Keratinocyte (primary cell): ENCODE data around the gene C14orf119. TPM values are rescaled to one million over a fixed set of nuclear protein-coding genes. Genes with fewer than 3 reads are reported as not detected.

ENCODE experiments used
- DNase-seq: peaks from one replicate; pipeline ENCODE4 v3.0.0-alpha.2; 2011; ENCODE audit warnings: low read depth, missing footprints, low spot score
- FAIRE-seq: peaks from 2 replicates; lab custom pipeline; 2011; peaks lifted over from hg19 to GRCh38; lab: Jason Lieb, UNC
- H2AFZ ChIP-seq: 2 replicates; pipeline ENCODE4 v1.6.0; 2012; ENCODE audit warnings: low read length, control low read depth, inconsistent platforms; ENCODE audit not compliant: control insufficient read depth
- H3K27ac ChIP-seq: 2 replicates; pipeline ENCODE4 v1.5.1; 2011; ENCODE audit warnings: low read length; ENCODE audit not compliant: control insufficient read depth, insufficient read depth
- H3K27me3 ChIP-seq: 3 replicates; pipeline ENCODE4 v1.6.0; 2011; ENCODE audit warnings: low read length; ENCODE audit not compliant: control insufficient read depth, insufficient read depth; ENCODE audit errors: extremely low read depth
- H3K36me3 ChIP-seq, 2 experiments: 2 replicates in 1 of 2; 3 replicates in 1 of 2; pipeline ENCODE4 v1.5.1; 2011; ENCODE audit warnings: low read length in 2 of 2, mild to moderate bottlenecking in 1 of 2; ENCODE audit not compliant: control insufficient read depth in 2 of 2, insufficient read depth in 2 of 2; ENCODE audit errors: extremely low read depth in 1 of 2
- H3K4me1 ChIP-seq: 3 replicates; pipeline ENCODE4 v1.5.1; 2011; ENCODE audit warnings: low read length; ENCODE audit not compliant: control insufficient read depth, insufficient read depth; ENCODE audit errors: extremely low read depth
- H3K4me2 ChIP-seq: 3 replicates; pipeline ENCODE4 v1.6.0; 2011; ENCODE audit warnings: low read depth, low read length; ENCODE audit not compliant: control insufficient read depth, insufficient read depth; ENCODE audit errors: extremely low read depth
- H3K4me3 ChIP-seq, 3 experiments: fragments of 200-600 bp in 1 of 3; sonication (generic) in 1 of 3; 2 replicates in 2 of 3; 3 replicates in 1 of 3; pipeline ENCODE4 v1.5.1; 2011 to 2016; ENCODE audit warnings: low read length in 3 of 3, mild to moderate bottlenecking in 3 of 3, control low read depth in 2 of 3, inconsistent platforms in 1 of 3, low read depth in 1 of 3, mixed read lengths in 1 of 3, mixed run types in 1 of 3, moderate library complexity in 1 of 3; ENCODE audit not compliant: control insufficient read depth in 2 of 3, insufficient read depth in 2 of 3; ENCODE audit errors: extremely low read depth in 1 of 3
- H3K79me2 ChIP-seq: 2 replicates; pipeline ENCODE4 v1.6.0; 2012; ENCODE audit warnings: low read length; ENCODE audit not compliant: control insufficient read depth, insufficient read depth
- H3K9ac ChIP-seq: 3 replicates; pipeline ENCODE4 v1.6.0; 2011; ENCODE audit warnings: low read length; ENCODE audit not compliant: control insufficient read depth, insufficient read depth; ENCODE audit errors: extremely low read depth
- H3K9me1 ChIP-seq: 3 replicates; pipeline ENCODE4 v1.6.0; 2011; ENCODE audit warnings: low read length; ENCODE audit not compliant: control insufficient read depth, insufficient read depth; ENCODE audit errors: extremely low read depth
- H3K9me3 ChIP-seq: 2 replicates; pipeline ENCODE4 v1.5.1; 2012; ENCODE audit warnings: low read depth, low read length; ENCODE audit not compliant: control insufficient read depth
- H4K20me1 ChIP-seq: 3 replicates; pipeline ENCODE4 v1.6.0; 2011; ENCODE audit warnings: low read length; ENCODE audit not compliant: control insufficient read depth, insufficient read depth; ENCODE audit errors: extremely low read depth
- CTCF ChIP-seq, 3 experiments: IDR thresholded peaks in 1 of 3; conservative IDR thresholded peaks in 1 of 3; optimal IDR thresholded peaks in 1 of 3; 2 replicates in 2 of 3; 3 replicates in 1 of 3; pipeline versions ENCODE3 to v1.5.1; 2011; ENCODE audit warnings: low read length in 3 of 3, mild to moderate bottlenecking in 3 of 3, moderate library complexity in 2 of 3, control low read depth in 1 of 3, inconsistent platforms in 1 of 3; ENCODE audit not compliant: insufficient read depth in 2 of 3; ENCODE audit errors: extremely low read depth in 1 of 3
- EZH2 ChIP-seq: IDR thresholded peaks from one replicate; pipeline ENCODE4 v1.6.1; 2012; ENCODE audit warnings: inconsistent platforms, mild to moderate bottlenecking, low read length, moderate library complexity
- dilution Hi-C: fragments of 300-500 bp; cut with MboI; formaldehyde crosslinking; loops from one replicate; pipeline ENCODE4 v1.7.0; 2020; ENCODE audit warnings: low sequenced_read_pairs; ENCODE audit not compliant: extremely low pct_ligation_motif_present
- polyA plus RNA-seq, 5 experiments: library from polyadenylated mRNA; depleted of rRNA in 3 of 5; stranded (reverse) in 3 of 5; stranded (forward) in 1 of 5; unstranded in 1 of 5; fragments of >200 nt; gene quantifications; 1 replicate in 1 of 5; 2 replicates in 3 of 5; 3 replicates in 1 of 5; pipeline versions ENCODE4 v1.2.1 to v1.2.3, GENCODE V29; 2011 to 2012; ENCODE audit warnings: missing spikeins in 2 of 5, low read depth in 1 of 5, low replicate concordance in 1 of 5

Gene C14orf119
- polyA plus RNA-seq, 1 donor (not counting 4 experiments of a cell fraction or from before 2014, with no cell fraction given) = 73.7 TPM

- DNase-seq = no peak
These were observed 47.3 kb upstream of the C14orf119 start for GRCh38 chr14:23047751-23048693.

GRCh38 chr14:23049011-23049410 lies 46.3 kb upstream of the C14orf119 start:
- no peak overlapping the region for H2AFZ ChIP-seq
- H3K79me2 ChIP-seq = no peaks in the 10 kb centered on the region
- H3K36me3 ChIP-seq = no peaks in the 10 kb centered on the region
- no peak overlapping the region for H3K27ac ChIP-seq
- no peaks in the 10 kb centered on the region for H4K20me1 ChIP-seq
- H3K4me3 ChIP-seq = no peak overlapping the region
- TF ChIP-seq EZH2 (no peak), CTCF (optimal IDR thresholded peaks at IDR 0.05 in 1 of 3, IDR thresholded peaks at IDR 0.05 in 1 of 3, conservative IDR thresholded peaks at IDR 0.05 in 1 of 3; ENCODE audit: extremely low read depth in 1 of 3, insufficient read depth in 2 of 3, low read length in 3 of 3) (no peak)
- dilution Hi-C loops = no loop called here
- peaks cover 9% of the 10 kb centered on the region for H3K4me1 ChIP-seq
- no peaks in the 10 kb centered on the region for H3K9me1 ChIP-seq
- H3K9ac ChIP-seq = no peak overlapping the region
- no peaks in the 10 kb centered on the region for H3K27me3 ChIP-seq
- no peak overlapping the region for H3K4me2 ChIP-seq
- no peak for FAIRE-seq
- no peak for DNase-seq
- no peaks in the 10 kb centered on the region for H3K9me3 ChIP-seq

More at GRCh38 chr14:23047751-23048693, 47.3 kb upstream of the C14orf119 start:
- no peaks in the 10 kb centered on the region for H3K36me3 ChIP-seq
- H4K20me1 ChIP-seq = no peaks in the 10 kb centered on the region
- no peak overlapping the region for H3K4me3 ChIP-seq
- no peaks in the 10 kb centered on the region for H3K79me2 ChIP-seq
- no peaks in the 10 kb centered on the region for H3K27me3 ChIP-seq
- H3K4me2 ChIP-seq = no peak overlapping the region
- H3K4me1 ChIP-seq = peaks cover 9% of the 10 kb centered on the region
- no peak overlapping the region for H3K9ac ChIP-seq
- dilution Hi-C loops = no loop called here
- no peak overlapping the region for H2AFZ ChIP-seq
- TF ChIP-seq CTCF (optimal IDR thresholded peaks at IDR 0.05 in 1 of 3, IDR thresholded peaks at IDR 0.05 in 1 of 3, conservative IDR thresholded peaks at IDR 0.05 in 1 of 3; ENCODE audit: extremely low read depth in 1 of 3, insufficient read depth in 2 of 3, low read length in 3 of 3) = no peak
- TF ChIP-seq EZH2 = no peak
- no peaks in the 10 kb centered on the region for H3K9me3 ChIP-seq
- no peaks in the 10 kb centered on the region for H3K9me1 ChIP-seq
- no peak for FAIRE-seq
- H3K27ac ChIP-seq = no peak overlapping the region
